Erythroblast (primary cell): ENCODE results near the gene THSD4.

ENCODE experiments used
- GATA1 ChIP-seq: IDR thresholded peaks from 2 replicates; pipeline ENCODE4 v1.6.1; 2011; ENCODE audit warnings: low read depth, mild to moderate bottlenecking, control low read depth, low read length, moderate library complexity
- POLR2A ChIP-seq: IDR thresholded peaks from 2 replicates; pipeline ENCODE4 v1.6.1; 2011; ENCODE audit warnings: mild to moderate bottlenecking, low read length

- TF ChIP-seq POLR2A (no peak), GATA1 (no peak)
Observed at GRCh38 chr15:71808311-71809020, 693.2 kb downstream of the THSD4 start.
